ENCODE results near the gene SERPINE3.

SERPINE3 gene

DNA sequence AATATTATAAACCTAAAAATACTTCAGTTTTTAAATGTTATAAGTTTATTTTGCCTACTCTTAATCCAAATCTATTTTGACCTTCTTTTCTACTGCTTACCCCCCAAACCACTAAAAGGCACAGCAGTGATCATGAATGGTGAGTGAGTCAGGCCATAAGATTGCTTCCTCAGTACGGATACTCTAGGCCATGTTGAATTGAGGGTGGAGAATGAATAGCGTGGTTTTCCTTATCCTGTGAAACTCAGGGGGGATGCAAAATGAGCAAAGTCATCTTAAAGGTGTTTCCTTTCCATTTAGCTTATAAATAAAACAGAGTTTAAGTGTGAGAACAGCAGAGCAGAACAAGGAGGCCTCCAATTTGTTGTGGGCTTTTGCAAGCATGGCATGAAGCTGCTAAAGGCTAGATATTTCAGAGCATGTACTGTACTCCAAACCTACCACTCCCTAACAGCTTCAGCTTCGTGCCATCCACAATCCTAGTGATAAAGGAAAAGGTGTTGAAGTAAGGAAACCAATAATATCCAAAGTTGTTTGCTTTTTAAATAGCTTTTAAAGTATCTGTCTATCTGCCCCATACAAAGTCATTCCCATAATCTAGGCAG, 25.0 kb downstream of the SERPINE3 start:
- no peak for DNase-seq

DNA sequence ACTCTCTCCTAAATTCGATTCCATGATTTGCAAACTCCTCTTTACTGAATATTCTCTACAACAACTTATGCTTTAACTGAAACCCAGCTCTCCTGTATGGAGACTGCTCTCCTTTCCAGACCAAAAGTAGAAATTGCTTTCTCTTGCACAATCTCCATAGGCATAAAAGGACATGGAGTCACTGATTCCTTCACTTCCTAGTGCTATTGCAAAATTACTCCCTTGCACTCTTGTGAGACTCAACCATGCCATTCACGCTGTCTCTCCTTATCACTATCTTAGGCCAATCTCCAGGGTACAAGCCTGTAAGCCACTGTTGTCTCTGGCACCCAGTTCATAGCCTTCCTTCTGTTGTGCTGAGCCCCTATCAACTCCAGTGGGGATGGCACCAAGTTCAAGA, 30.6 kb downstream of the SERPINE3 start:
- no peak for DNase-seq

DNA sequence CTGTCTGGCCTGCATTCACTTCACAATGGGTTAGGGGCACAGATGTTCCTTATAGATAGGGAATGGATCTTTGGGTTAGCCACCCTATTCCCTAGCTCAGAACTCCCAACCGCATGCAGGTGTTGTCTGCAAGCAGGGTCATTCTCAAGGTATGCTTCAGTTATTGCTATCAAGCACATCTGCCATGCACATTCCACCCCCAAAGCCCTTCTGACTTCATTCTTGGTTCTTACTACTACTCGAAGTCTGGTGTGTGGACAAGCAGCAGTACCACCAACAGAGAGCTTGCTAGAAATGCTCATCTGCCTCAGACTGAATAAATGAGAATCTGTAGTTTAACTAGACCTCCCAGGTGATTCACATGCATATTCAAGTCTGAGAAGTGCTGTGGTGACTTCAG, 31.3 kb downstream of the SERPINE3 start:
- DNase-seq = no peak

DNA sequence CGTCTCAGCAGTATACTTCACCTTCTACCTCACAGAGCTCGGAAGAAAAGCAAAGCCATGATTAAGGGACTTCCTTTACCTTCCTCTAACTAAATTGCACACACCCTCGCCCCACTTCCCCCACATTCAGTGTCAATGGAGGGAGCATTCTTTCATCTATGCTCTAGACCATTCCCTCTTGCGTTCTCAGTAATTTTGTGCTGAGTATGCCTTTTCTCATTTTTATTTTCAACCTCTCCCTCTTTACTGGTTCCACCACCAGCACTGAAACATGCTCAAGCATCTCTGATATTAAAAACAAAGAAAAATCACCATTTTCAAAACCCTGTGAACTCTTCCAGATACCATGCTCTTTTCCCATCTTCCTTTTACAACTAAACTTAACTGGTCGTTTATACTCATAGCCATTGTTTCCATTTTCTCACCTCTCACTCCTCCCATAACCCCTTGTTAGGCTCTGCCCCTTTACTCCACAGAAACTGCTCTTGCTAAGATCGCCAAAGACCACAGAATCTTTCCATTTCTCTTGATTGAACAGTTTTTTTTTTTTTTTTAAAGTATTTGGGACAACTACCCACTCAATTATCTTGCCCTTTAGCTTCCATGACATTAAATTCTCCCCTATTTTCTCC, 32.4 kb downstream of the SERPINE3 start:
- no peak for DNase-seq

DNA sequence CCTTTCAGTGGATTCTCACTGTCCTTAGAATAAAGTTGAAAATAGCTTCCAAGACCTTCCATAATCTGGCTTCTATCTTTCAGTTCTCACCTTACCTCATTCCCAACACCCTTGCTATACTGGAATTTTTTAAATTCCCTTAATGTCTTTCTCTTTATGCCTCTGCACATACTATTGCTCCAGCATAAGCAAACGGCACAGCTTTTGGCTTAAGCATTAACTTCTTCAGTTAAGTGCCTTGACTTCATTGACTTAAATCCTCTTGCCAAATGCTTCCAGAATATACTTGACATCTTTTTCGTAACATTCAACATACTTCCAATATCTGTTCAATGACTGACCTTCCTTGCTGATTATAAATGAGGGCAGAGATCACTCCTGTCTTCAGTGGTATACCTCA, 34.0 kb downstream of the SERPINE3 start:
- no peak for DNase-seq

DNA sequence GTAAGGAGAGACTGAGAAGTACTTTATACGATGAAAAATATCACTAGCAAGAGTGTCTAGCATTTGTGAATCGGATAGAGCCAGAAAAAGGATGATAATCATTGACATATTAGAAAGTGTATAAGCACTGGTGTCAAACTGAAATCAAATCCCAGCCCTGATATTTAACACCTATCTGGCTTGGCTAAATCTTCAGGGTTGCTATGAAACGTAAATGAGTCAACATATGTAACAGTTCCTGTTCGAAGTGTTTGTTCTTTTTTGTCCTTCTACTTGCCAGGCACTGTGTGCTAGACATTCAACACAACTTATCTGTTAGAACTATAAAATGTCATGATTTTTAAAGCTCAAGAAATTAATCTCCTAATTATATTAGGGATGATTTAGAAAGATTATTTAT, 40.8 kb downstream of the SERPINE3 start:
- no peak for DNase-seq

DNA sequence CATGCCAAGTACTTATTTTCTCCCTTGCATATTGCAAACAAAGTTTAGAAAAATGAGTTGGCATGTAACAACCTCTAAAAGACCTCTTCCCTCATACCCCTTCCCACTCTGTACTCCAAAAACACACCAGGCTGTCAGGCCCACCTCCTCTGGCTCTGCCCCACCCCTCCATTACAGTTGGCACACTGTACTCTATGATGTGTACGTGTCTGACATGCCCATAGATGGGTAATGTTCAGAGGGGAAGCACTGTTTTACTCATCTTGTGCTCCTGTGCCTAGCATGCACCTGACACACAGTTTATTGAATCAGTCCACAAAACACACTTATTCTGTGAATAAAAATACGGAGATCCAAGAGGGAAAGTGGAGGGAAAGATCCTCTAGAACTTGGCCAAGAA, 45.6 kb downstream of the SERPINE3 start:
- DNase-seq = no peak

DNA sequence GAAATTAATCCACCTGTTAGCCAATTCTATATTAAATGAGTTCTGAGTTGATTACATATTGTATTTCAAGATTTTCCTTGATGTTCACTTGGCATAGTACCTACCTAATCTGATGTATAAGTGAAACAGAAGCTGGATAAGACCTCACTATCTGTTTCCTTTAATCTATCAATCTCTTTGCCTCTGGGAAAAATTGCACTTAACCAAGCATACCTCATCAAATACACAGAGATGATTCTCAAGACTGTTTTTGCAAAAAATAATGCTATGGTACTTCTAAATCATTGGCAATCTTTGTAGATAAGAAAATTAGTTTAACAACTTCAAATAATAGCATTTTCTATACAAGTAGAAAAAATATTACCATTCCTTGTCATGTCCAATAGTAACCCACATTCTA, 55.2 kb downstream of the SERPINE3 start:
- no peak for DNase-seq

DNA sequence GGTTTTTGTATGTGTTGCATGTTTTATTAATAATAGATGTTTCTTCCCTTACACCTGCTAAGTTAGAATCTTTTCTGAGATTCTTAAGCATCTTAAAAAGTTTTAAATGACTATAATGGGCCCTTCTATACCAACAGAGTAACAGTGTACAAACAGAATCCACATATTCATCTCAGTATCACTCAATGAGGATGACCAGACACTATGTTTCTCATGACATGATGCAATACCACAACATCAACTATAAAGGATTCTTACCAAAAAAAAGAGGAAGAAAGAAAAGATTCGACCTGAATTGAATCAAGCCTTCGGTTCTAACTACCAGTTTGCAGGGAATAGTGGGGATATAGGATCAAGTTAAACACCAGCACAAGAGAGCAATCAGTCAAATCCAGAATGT, 56.9 kb downstream of the SERPINE3 start:
- DNase-seq = no peak

DNA sequence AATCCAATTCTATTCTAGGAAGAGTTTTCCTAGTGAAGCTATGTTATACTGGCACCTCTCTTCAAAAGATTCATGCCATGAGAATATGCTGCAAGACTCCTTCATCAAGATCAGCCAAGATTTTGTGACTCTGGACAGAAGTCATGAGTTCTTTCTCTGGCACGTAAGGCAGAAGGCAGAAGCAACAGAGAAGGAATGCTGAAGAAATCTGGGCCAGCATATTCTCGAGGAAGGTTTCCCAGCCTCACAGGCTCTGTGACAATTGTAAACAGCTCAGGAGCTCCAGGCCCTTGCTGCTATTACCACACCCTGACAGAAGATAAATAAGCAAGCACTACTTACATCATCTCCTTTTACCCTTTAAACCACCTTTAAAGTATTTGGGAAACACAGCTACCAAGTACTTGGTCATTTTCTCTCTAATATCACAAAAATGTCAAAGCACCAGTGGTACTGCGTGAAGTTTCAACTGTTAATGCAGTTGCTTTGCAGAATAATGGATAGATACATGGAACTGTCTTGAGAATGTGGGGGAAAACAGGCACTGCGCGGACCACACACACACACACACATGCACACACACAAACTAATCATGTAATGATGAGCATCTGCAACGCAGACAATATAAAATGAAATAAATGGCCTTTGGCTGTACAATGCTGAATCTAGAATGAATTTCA, 57.9 kb downstream of the SERPINE3 start:
- no peak for DNase-seq

DNA sequence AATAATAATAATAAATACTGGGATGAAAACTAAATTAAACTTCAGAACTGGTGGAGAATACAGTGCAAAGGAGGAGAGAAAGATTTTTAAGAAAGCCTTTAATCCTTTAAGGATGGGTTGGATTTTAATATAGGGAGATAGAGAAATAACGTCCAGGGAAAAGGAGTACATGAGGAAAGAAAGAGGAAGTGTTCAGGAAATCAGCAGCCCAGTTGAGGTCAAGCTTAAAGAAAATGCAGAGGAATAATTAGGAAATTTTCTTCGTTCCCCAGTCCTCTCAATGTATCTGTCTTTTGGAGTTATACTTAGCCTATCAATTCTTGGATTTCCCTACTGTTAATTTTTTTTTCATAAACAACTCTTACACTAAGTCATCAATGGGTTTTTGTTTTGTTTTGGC, 65.7 kb downstream of the SERPINE3 start:
- no peak for DNase-seq

DNA sequence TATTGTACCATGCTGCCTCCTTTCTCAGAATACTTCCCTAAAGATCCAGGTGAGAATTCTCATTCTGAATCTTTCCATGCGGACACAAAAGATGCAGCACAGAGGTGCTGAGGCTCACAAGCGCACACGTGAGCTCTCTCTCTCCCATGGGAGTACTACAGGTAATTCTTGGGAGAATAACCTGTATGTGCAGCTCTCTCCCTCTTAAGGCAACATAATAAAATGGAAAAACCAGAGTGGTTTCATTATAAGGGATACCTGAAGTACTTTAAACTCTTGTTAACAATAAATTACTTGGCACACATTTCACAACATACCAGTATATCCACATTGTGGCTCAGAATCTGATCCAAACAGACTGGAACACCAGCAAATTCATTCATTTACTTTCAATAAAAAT, 72.9 kb downstream of the SERPINE3 start:
- DNase-seq = no peak
